Muscle layer of duodenum (tissue), 2 donors: Measurements from ENCODE around the gene GTF3C5.
A peak's percentile ranks its signal among the peaks of the same experiment; 100 is the strongest.

Experiments
- H3K27ac ChIP-seq: one replicate; pipeline ENCODE4 v1.7.0; 2013; ENCODE audit warnings: mild to moderate bottlenecking, low read length
- H3K27me3 ChIP-seq: one replicate; pipeline ENCODE4 v1.7.0; 2013; ENCODE audit warnings: low read depth, mild to moderate bottlenecking, control low read depth, low read length
- H3K36me3 ChIP-seq, 2 donors: one replicate each; pipeline ENCODE4 v1.7.0; 2013; ENCODE audit warnings: low read length in 2 of 2, control low read depth in 1 of 2, mild to moderate bottlenecking in 1 of 2; ENCODE audit not compliant: insufficient read depth in 2 of 2, control insufficient read depth in 1 of 2
- H3K4me1 ChIP-seq, 2 donors: one replicate each; pipeline ENCODE4 v1.7.0; 2013; ENCODE audit warnings: low read length in 2 of 2, mild to moderate bottlenecking in 2 of 2, control low read depth in 1 of 2, moderate library complexity in 1 of 2; ENCODE audit not compliant: insufficient read depth in 2 of 2, control insufficient read depth in 1 of 2
- H3K4me3 ChIP-seq, 2 donors: one replicate each; pipeline ENCODE4 v1.7.0; 2013; ENCODE audit warnings: low read length in 2 of 2, low read depth in 1 of 2, mild to moderate bottlenecking in 1 of 2
- H3K9me3 ChIP-seq, 2 donors: one replicate each; pipeline ENCODE4 v1.7.0; 2013; ENCODE audit warnings: low read length in 2 of 2, control low read depth in 1 of 2, mild to moderate bottlenecking in 1 of 2; ENCODE audit not compliant: control insufficient read depth in 1 of 2
- donor health status: healthy.

Gene GTF3C5, protein sequence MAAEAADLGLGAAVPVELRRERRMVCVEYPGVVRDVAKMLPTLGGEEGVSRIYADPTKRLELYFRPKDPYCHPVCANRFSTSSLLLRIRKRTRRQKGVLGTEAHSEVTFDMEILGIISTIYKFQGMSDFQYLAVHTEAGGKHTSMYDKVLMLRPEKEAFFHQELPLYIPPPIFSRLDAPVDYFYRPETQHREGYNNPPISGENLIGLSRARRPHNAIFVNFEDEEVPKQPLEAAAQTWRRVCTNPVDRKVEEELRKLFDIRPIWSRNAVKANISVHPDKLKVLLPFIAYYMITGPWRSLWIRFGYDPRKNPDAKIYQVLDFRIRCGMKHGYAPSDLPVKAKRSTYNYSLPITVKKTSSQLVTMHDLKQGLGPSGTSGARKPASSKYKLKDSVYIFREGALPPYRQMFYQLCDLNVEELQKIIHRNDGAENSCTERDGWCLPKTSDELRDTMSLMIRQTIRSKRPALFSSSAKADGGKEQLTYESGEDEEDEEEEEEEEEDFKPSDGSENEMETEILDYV

DNA sequence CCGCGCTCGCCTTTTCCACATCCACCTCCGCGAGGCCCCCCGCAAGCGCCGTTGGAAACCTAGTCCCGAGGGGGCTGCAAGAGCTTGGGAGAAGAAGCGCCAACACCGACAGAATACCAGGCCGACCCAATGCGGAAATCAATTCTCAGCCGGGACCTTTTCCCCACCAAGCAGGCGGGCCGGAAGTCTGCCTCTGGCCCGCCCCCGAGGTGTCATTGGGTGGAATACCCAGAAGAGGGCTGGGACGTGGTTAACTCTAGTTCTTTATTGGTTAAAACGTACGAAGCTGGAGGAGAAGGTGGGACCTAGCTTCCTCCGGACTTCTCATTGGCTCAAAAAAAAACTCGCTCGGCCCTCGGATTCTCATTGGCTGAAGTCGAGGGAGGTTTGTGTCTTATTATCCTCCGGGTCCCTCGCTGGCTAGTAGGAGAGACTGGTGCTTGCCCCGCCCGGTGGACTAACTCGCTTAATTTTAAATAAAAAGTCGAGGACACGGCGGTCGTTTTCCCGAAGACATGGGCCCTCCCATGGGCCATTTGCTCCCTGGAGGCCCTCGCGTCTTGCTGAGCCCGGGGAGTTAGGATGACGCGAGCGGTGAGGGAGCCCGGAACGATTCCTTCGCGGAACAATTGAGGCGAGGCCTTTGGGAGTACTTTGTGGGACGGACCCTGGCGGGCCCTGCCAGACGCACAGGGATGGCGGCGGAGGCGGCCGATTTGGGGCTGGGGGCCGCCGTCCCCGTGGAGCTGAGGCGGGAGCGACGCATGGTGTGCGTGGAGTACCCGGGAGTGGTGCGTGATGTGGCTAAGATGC is at the start of gene GTF3C5:
Gene GTF3C5, plus strand, starts transcription at position 681 of the 813 bp plus-strand sequence. Its CDS starts 15 bp downstream, at position 696.
- no peaks in the 10 kb centered on the region for H3K36me3 ChIP-seq
- no peaks in the 10 kb centered on the region for H3K9me3 ChIP-seq
- H3K4me3 ChIP-seq = peak within 1 kb of the TSS; percentile 95 to 96
- H3K27me3 ChIP-seq = no peaks in the 10 kb centered on the region
- H3K4me1 ChIP-seq = peaks cover 12 to 37% of the 10 kb centered on the region in 2 donors
- peak within 1 kb of the TSS; percentile 87 for H3K27ac ChIP-seq

DNA sequence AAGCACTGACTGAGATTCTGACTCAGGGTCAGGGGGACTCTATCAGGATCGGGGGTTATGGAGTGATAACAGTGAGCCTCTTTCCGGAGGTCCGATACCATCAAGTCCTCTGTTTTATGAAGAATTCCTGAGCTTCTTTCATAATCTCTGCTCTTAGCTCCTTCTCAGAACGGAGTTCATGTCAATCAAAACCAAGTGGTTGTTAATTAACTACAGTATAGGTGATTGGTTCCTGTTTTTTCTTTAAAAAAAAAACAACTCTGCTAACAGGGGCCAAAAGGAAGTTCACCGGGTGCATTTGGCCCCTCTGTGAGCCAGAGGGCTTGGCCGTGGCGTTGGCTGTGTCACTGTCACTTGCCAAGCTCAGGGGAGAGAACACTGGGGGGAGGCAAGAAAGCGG is 48.3 kb upstream of the GTF3C5 start:
- H3K4me1 ChIP-seq = peaks cover 0 to 5% of the 10 kb centered on the region in 2 donors
- no peaks in the 10 kb centered on the region for H3K36me3 ChIP-seq
- H3K27me3 ChIP-seq = peaks cover 13% of the 10 kb centered on the region
- no peak overlapping the region for H3K27ac ChIP-seq
- H3K9me3 ChIP-seq = no peaks in the 10 kb centered on the region
- H3K4me3 ChIP-seq = no peak overlapping the region

DNA sequence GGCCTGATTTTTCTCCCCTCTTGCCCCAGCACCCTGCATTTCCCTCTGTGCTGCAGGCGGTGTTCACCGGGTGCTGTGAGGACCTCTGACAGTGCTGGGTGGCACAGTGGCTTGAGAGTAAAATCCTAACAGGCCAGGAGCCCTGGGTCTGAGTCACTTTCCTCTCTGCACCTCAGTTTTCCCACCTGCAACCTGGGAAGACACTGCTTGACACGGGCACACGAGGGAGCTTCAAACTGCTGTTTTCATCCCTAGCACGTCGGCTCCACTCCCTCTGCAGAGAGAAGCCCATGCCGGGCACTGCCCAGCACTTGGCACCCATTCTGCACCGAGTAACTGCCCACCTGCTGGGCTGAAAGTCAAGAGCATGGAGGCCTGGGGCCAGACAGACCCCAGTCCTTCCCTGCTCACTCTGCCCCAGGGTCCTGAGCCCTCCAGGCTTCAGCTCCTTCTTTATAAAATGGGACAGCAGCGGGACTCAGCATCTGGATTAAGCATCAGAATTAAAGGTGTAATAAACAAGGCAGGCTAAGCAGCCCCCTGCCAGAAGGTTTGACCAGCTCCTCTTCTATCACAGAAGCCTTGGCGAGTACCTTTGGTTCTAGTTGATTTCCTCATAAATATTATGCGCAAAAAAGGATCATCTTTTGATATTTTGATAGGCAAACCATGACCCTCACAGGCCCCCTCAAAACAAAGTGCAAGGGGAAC is 47.2 kb upstream of the GTF3C5 start:
- Histone ChIP-seq H3K27ac (no peak overlapping the region), H3K27me3 (peaks cover 11% of the 10 kb centered on the region), H3K9me3 (no peaks in the 10 kb centered on the region), H3K36me3 (no peaks in the 10 kb centered on the region), H3K4me1 (no peaks in the 10 kb centered on the region), H3K4me3 (no peak overlapping the region)

DNA sequence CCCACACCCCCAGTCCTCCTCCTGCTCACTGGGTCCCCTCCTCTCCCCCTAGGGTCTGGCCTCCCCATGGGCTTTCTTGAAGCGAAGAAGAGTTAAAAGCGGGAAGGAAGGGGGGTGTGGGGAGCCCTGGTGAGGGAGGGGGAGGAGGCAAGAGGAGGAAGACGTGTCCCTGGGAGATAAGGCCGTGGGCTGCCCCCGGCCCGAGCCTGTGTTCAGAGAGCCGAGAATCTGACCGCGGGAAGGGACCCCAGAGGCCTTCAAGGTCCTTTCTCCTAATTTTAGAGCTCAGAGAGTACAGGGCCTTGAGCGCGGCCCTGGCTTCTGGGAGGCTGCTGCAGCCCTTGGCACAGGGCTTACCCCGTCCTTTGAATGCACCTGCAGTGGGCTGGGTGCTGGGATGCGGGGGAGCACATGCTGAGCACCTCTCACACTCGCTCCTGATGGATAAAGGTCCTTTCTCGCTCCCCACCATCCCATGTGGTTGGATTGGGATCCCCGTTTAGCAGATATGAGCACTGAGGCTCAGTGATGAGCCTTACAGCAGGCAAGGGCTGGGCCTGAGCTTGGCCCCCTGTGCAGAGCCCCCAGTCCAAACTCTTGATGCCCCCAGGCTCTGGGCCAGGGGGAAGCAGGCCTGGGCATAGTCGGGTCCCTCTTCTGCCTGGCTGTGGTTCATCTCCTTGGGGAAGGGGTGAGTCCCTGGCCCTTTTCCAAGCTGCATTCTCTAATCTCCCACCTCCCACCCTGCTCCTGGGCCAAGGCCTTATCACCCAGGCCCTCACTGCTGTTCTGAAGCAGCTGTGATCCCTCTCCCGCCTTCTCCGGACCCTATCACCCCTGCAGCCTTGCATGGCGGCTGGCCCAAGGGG is 46.4 kb upstream of the GTF3C5 start:
- H3K27ac ChIP-seq = no peak overlapping the region
- H3K4me3 ChIP-seq = no peak overlapping the region
- no peaks in the 10 kb centered on the region for H3K4me1 ChIP-seq
- H3K27me3 ChIP-seq = peaks cover 8% of the 10 kb centered on the region
- H3K9me3 ChIP-seq = no peaks in the 10 kb centered on the region
- H3K36me3 ChIP-seq = no peaks in the 10 kb centered on the region

DNA sequence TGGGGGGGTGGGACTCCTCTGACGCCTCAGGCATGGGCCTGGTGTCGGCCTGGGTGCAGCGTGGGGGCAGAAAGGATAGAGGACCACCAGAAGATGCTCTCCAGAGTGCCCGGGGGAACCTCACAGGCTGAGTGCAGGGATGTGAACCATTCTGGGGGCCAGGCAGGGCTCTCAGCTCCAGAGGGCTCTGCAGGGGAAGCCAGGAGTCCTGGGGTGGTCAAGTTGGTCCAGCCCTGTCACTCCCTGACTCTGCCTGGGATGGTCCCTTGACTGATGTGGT is 45.8 kb upstream of the GTF3C5 start:
- Histone ChIP-seq H3K4me3 (no peak overlapping the region), H3K36me3 (no peaks in the 10 kb centered on the region), H3K27ac (no peak overlapping the region), H3K27me3 (peaks cover 5% of the 10 kb centered on the region), H3K4me1 (no peaks in the 10 kb centered on the region), H3K9me3 (no peaks in the 10 kb centered on the region)

DNA sequence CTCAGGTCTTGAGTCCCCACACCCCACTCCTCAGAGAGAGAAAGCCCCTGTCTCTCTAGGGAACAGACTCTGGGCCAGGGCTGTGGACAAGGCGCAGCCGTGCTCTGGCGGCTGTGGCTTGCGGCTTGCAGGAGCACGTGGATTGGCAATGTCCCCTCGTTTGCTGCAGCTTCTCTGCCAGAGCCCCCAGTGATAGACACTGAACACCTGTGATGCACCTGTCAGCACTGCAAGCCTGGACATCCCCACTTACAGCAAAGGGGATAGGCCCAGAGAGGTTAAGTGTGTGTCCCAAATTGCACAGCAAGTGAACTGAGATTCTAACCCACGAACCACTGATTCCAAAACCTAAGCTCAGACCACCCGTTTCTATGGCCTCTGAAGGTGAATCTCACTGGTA is 45.3 kb upstream of the GTF3C5 start:
- Histone ChIP-seq H3K9me3 (no peaks in the 10 kb centered on the region), H3K27ac (no peak overlapping the region), H3K36me3 (no peaks in the 10 kb centered on the region), H3K4me3 (no peak overlapping the region), H3K27me3 (peaks cover 5% of the 10 kb centered on the region), H3K4me1 (no peaks in the 10 kb centered on the region)

DNA sequence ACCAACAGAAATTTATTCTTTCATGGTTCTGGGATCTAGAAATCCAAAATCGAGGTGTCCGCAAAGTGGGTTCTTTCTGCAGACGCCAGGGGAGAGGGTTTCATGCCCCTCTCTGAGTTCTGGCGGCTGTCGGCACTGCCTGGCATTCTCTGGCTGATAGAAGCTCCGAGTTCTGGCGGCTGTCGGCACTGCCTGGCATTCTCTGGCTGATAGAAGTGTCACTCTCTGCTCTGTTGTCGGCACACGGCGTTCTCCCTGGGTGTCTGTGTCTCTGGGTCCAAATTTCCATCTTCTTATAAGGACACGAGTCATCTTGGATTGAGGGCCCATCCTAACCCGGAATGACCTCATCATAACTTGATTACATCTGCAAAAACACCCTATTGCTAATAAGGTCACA is 44.7 kb upstream of the GTF3C5 start:
- no peaks in the 10 kb centered on the region for H3K4me1 ChIP-seq
- H3K4me3 ChIP-seq = no peak overlapping the region
- peaks cover 5% of the 10 kb centered on the region for H3K27me3 ChIP-seq
- H3K27ac ChIP-seq = no peak overlapping the region
- H3K36me3 ChIP-seq = no peaks in the 10 kb centered on the region
- no peaks in the 10 kb centered on the region for H3K9me3 ChIP-seq

DNA sequence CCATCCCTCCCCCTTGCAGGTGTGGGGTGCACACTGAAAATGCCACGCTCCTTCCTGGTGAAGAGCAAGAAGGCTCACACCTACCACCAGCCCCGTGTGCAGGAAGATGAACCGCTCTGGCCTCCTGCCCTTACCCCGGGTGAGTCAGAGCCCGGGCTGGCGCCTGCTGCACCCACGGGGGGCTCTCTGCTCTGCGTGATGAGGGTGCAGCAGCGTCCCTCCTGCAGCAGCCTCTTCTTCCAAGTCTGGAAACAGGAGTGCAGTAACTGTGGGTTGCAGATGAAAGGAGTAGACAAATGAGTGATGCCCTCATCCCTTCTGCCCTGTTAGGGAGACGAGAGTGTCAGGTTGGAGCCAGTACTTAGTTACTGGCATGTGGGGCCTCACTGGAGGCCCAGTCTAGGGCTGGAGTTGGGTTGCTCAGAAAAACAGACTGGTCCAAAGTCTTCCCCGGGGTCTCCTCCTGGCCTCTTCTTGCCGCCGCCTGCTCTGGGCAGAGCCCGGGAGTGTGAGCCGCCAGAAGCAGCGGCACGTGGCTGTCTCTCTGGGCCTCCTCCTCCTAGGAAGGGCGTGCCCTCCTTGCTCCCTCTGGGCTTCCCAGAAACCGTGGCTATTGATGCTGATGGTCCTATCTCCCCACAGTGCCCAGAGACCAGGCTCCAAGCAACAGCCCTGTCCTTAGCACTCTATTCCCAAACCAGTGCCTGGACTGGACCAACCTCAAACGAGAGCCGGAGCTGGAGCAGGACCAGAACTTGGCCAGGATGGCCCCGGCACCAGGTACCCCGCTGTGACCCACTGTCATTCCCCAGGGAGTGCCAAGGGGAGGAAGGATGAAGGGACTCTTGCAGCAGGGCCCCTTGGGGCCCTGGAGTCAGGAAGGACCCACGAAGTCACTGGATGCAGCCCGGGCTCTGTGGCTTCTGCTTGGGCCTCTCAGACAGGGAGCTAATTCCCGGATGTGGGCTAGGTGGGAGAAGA is 43.9 kb upstream of the GTF3C5 start:
- H3K4me1 ChIP-seq = no peaks in the 10 kb centered on the region
- H3K4me3 ChIP-seq = no peak overlapping the region
- no peak overlapping the region for H3K27ac ChIP-seq
- H3K36me3 ChIP-seq = no peaks in the 10 kb centered on the region
- peaks cover 5% of the 10 kb centered on the region for H3K27me3 ChIP-seq
- no peaks in the 10 kb centered on the region for H3K9me3 ChIP-seq

DNA sequence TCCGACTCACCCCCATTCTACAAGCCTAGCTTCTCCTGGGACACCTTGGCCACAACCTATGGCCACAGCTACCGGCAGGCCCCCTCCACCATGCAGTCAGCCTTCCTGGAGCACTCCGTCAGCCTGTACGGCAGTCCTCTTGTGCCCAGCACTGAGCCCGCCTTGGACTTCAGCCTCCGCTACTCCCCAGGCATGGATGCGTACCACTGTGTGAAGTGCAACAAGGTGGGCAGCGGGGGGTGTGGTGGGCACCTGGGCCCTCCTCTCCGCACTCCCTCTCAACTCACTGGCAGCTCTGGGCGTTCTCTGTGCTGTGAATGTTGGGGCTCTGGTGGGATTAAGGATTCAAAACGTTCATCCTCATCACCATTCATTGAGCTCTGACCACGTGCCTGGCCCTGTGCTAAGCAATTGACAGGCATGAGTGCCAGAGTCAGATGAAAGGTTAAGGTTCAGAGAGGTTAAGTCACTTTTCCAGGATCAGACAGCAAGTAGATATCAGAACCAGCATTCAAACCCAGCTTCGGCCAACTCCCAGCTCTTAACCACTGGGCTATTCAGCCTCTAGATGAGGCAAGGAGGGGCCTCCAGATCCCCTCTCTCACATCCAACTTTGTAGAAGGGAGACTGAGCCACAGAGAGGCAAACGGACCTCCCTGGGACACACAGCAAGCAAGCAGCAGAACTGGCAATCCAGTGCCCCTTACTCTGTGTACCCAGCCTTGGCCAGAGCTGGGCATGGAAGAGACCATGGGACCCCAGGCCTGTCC is 42.4 kb upstream of the GTF3C5 start:
- H3K27me3 ChIP-seq = peaks cover 5% of the 10 kb centered on the region
- no peak overlapping the region for H3K4me3 ChIP-seq
- H3K27ac ChIP-seq = no peak overlapping the region
- no peaks in the 10 kb centered on the region for H3K9me3 ChIP-seq
- H3K4me1 ChIP-seq = no peaks in the 10 kb centered on the region
- H3K36me3 ChIP-seq = no peaks in the 10 kb centered on the region
